Endothelial cell of hepatic sinusoid (primary cell): ENCODE measurements around the gene FANCE.

Experiments
- in situ Hi-C: cut with HindIII; loops from 2 replicates; pipeline ENCODE4 v1.10.0; 2017; ENCODE audit warnings: low sequenced_read_pairs

The FANCE gene

DNA sequence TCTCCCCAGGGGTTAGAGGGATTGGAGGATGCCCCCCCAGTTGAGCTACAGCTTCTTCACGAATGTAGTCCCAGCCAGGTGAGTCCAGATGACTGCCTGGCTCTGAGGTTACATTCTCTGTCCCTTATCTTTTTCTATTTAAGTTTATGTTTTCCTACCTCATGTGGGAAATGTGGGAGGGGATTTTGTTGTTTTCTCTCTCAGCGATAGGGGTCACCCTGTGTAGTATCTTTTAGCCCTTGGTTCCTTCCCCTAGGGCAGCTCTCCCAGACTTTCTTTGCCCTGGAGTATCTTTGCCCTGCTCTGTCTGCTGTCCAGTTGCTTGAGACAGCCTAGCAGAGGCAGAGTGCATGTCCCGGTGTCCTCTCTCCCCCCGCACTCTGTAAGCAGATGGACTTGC, 5.8 kb downstream of the FANCE start:
- in situ Hi-C loops = no loop called here

DNA sequence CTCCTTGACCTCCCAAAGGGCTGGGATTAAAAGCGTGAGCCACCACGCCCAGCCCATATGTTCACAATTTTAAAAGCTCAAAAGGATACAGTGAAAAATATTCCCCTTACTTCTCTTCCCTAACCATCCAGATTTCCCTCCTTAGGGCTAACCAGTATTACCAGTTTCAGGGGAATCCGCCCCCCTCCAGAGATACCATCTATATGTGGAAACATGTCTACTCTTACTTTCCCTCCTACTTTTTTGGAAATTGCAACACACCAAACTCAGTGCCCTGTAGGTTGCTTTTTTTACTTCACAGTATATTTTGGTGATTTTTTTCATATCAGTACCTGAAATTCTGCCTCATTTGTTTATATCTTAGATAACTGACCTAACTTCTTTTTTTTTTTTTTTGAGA, 9.1 kb downstream of the FANCE start:
- in situ Hi-C loops = no loop called here

DNA sequence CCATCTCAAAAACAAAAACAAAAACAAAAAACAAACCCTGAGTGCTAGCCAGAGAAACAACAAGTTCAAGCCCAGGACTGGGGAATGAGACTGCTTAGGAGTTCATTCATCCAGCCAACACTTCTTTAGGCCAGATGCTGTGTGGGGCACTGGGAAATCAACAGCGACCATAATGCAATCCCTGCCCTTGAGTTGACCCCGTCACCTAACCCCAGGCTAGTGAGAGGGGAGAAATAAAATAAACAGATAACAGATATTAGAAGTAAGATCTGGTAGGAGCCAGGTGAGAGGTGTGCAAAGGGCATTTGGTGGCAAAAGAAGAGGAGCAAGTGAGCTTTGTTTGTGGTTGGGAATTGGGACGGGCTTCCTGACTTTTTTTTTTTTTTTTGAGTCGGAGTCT, 11.2 kb downstream of the FANCE start:
- in situ Hi-C loops = no loop called here

- in situ Hi-C loops = no loop called here
Observed at GRCh38 chr6:35465646-35466045, 13.5 kb downstream of the FANCE start.

- in situ Hi-C loops = no loop called here
Observed at GRCh38 chr6:35468181-35468979, 16.2 kb downstream of the FANCE start, which contains the start of gene RPL10A. RPL10A (plus strand) TSS chr6:35468401; CDS start chr6:35468435, 34 bp downstream.

DNA sequence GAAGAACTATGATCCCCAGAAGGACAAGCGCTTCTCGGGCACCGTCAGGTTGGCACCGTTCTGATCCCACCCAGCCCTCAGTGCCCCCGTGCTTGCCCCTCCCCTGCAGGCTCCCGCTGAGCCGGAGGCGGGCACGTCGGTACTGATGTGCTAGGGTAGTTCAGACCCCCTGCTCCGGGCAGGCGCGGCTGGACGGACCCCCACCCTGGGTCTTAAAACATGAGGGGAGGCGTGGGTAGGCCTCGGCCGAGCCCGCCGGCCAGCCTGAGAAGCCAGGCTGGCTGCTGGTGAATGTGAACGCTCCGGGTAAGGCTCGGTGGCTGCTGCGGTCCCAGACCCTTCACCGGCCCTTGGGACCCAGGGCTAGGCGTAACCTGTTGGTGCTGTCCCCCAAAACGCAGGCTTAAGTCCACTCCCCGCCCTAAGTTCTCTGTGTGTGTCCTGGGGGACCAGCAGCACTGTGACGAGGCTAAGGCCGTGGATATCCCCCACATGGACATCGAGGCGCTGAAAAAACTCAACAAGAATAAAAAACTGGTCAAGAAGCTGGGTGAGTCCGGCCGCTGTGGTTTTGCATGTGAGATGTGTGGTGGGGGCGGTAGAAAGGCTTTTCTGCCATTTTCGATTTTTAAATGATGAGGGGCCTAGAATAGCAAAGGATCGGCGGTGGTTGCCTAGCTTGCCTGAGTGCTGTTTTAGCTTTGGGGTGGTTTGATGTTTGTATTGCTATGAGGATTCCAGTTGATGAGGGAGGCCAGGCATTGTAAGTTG, 17.0 kb downstream of the FANCE start:
- in situ Hi-C loops = no loop called here

GRCh38 chr6:35469751-35470662, 17.9 kb downstream of the FANCE start:
- in situ Hi-C loops = no loop called here

DNA sequence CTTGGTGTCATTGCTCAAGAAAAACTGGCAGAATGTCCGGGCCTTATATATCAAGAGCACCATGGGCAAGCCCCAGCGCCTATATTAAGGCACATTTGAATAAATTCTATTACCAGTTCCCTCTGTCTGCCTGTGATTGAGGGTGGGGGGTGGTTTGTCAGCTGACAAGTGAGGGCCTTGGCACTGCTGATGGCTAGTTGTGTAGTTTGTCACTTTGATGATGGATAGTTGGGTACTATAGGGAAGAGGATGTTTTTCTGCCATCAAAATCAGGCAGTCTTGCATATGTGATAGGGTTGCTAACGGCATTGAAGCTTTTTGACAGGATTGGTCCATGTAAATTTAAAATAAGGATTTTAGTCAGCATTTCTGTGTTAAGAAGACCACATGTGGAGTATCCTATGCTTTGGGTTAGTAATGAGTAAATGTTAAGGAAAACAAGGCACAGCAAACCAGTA, 18.6 kb downstream of the FANCE start:
- in situ Hi-C loops = no loop called here

DNA sequence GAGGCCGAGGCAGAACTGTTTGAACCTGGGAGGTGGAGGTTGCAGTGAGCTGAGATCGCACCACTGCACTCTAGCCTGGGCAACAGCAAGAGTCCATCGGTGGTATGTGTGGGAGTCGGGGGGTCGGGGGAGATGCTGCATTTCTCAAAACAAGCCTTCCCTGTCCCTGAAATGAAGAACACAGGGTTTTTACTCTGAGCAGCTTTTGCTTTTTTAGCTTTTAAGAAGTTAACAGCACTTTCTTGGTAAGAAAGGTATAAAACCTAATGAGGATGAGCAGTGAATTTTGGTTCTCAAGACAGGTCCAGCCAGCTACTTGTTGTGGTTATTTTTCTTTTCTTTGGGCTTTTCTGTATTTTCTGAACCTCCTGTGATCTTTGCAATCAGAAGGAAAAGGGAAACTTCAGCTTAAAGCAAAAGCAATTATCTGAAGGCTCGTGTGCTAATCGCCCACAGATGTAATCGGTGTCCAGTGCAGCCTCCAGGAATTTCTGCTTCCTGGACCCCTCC, 19.8 kb downstream of the FANCE start:
- in situ Hi-C loops = no loop called here

GRCh38 chr6:35473075-35473849, 21.1 kb downstream of the FANCE start:
- in situ Hi-C loops = no loop called here

- in situ Hi-C loops = no loop called here
Observed at GRCh38 chr6:35473850-35474130, 21.7 kb downstream of the FANCE start.

DNA sequence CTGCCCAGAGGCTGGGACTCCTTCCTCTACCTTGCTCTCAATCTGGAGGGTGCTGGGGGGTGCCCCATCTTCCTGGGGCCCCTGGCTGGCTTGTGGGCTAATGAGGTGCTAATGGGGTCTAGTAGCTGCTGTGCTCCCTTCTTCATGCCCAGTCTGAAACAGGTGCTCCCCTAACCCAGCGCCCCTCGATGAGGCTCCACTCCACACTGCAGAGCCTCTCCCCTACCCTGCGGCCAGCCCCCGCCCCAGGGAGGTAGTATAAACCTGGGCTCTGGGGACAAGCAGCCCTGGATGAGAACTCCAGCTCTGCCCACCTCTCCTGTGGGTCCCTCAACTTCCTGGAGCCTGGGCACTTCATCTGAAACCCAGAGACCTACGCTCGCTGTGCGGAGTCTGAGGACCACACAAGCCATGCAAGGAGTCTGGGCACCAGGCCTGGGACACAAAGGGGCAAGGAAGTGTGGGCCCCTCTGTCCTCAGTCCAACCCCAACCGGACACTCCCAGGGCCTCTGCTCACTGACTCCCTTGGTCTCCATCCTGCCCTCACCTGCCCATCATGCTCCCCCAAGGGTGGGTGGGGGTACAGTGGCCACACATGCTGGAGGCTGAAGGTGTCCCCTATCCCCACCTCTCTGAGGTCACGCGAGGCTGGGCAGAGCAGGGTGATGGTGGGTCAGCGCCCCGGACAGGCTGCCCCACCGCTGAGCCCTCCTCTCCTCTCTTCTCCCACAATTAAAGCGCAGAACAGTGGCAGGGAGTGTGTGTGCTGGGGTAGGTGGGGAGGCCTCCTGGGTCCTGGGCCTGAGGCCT, 22.2 kb downstream of the FANCE start:
- in situ Hi-C loops = no loop called here

- in situ Hi-C loops = no loop called here
Observed at GRCh38 chr6:35474942-35475570, 22.9 kb downstream of the FANCE start.

DNA sequence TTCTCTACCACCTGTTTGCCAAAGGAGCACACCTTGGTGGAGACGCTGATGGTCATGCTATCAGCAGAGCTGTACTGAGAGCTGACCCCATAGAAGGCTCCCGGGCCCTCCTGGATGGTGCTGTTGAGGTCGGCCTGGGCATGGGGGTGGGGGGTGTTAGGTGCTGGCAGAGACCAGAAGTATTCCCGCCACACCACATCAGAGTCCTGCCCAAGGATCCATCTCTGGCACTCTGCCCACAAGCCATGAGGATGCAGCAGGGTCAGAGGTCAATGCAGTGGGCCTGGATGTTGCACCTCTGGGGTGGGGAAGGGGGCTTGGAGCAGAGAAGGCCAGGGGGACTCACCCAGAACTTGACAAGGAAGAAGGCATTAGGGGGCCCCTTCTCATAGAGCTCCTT, 23.4 kb downstream of the FANCE start:
- in situ Hi-C loops = no loop called here

DNA sequence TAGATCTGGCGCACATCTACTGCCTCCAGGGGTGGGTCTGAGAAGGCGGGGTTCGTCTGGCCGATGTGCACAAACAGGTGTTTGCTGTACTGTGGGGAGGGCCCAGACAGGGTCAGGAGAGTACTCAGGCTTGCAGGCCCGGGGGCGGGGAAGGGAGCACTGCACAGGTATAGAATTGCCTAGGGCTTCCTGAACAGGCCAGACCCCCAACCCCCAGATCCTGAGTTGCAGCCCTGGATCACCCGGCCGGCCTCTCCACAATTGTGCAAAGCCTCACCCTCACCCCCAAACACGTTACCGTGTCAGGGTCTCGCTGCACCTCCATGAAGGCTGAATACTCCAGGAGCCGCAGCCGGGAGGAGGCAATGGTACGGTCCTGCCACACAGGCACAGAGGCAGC, 23.9 kb downstream of the FANCE start:
- in situ Hi-C loops = no loop called here

GRCh38 chr6:35477028-35477427, 24.9 kb downstream of the FANCE start:
- in situ Hi-C loops = no loop called here

- in situ Hi-C loops = no loop called here
Observed at GRCh38 chr6:35477551-35478179, 25.5 kb downstream of the FANCE start.

DNA sequence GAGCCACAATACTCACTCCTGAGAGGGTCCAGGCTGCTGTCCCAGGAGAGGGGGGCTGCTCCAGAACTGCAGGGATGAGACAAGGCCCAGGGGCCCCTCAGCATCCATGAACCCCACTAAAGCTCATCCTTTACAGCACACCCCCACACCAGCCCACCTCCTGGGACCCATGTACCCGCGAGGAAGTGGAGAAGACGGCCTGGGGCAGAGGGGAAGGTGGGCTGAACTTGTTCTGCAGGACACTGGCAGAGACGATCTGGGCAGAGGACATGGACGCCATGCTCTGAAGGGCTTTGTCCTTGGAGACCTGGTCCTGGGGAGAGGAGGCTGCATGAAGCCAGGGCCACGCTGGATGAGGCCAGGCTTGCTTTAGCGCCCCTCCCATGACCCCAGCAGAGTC, 26.1 kb downstream of the FANCE start:
- in situ Hi-C loops = no loop called here

GRCh38 chr6:35480176-35480575, 28.0 kb downstream of the FANCE start:
- in situ Hi-C loops = no loop called here
